Measurements from ENCODE around the gene KCNE4. TPM values are rescaled to one million over a fixed set of nuclear protein-coding genes. Genes with fewer than 3 reads are reported as not detected.
A peak's percentile ranks its signal among the peaks of the same experiment; 100 is the strongest.

The KCNE4 gene
- total RNA-seq, 2 donors from 2014 or later, result 9.6 to 13.6 TPM

GRCh38 chr2:223093436-223094241 is 41.6 kb downstream of the KCNE4 start:
- no peak for DNase-seq (ENCODE audit: low spot score)
- Histone ChIP-seq H3K36me3 (no peaks in the 10 kb centered on the region), H3K27ac (peak overlapping the region in 1 of 2 donors; percentile 13), H3K4me3 (peak overlapping the region; percentile 35), H3K4me1 (ENCODE audit: control insufficient read depth in 1 of 2, low read depth in 2 of 2) (peaks cover 3 to 12% of the 10 kb centered on the region in 2 donors), H3K27me3 (replicated peaks; ENCODE audit: insufficient read depth) (no peaks in the 10 kb centered on the region), H3K9me3 (no peaks in the 10 kb centered on the region)
- no peak for ATAC-seq (ENCODE audit: insufficient number of reproducible peaks, low FRiP score, low read depth)
- no peak for TF ChIP-seq CTCF (IDR thresholded peaks at IDR 0.05)

- no peaks in the 10 kb centered on the region for H3K9me3 ChIP-seq
- peaks cover 3 to 21% of the 10 kb centered on the region in 2 donors for H3K4me1 ChIP-seq (ENCODE audit: control insufficient read depth in 1 of 2, low read depth in 2 of 2)
- no peak for TF ChIP-seq CTCF (IDR thresholded peaks at IDR 0.05)
- no peaks in the 10 kb centered on the region for H3K27me3 ChIP-seq (replicated peaks; ENCODE audit: insufficient read depth)
- H3K36me3 ChIP-seq, result no peaks in the 10 kb centered on the region
- DNase-seq (ENCODE audit: low spot score), result no peak
- no peak for ATAC-seq (ENCODE audit: insufficient number of reproducible peaks, low FRiP score, low read depth)
- no peak overlapping the region for H3K27ac ChIP-seq
- no peak overlapping the region for H3K4me3 ChIP-seq
Observed at GRCh38 chr2:223095207-223095606, 43.2 kb downstream of the KCNE4 start.

- Histone ChIP-seq H3K27ac (no peak overlapping the region), H3K9me3 (no peaks in the 10 kb centered on the region), H3K27me3 (replicated peaks; ENCODE audit: insufficient read depth) (no peaks in the 10 kb centered on the region), H3K4me1 (ENCODE audit: control insufficient read depth in 1 of 2, low read depth in 2 of 2) (peaks cover 3 to 28% of the 10 kb centered on the region in 2 donors), H3K36me3 (no peaks in the 10 kb centered on the region), H3K4me3 (no peak overlapping the region)
- ATAC-seq (ENCODE audit: insufficient number of reproducible peaks, low FRiP score, low read depth), result no peak
- no peak for TF ChIP-seq CTCF (IDR thresholded peaks at IDR 0.05)
- no peak for DNase-seq (ENCODE audit: low spot score)
Observed at GRCh38 chr2:223096235-223096970, 44.4 kb downstream of the KCNE4 start.

- no peaks in the 10 kb centered on the region for H3K9me3 ChIP-seq
- H3K27me3 ChIP-seq (replicated peaks; ENCODE audit: insufficient read depth), result no peaks in the 10 kb centered on the region
- no peak for DNase-seq (ENCODE audit: low spot score)
- peaks cover 3 to 40% of the 10 kb centered on the region in 2 donors for H3K4me1 ChIP-seq (ENCODE audit: control insufficient read depth in 1 of 2, low read depth in 2 of 2)
- no peaks in the 10 kb centered on the region for H3K36me3 ChIP-seq
- TF ChIP-seq CTCF (IDR thresholded peaks at IDR 0.05), result no peak
- H3K27ac ChIP-seq, result no peak overlapping the region
- no peak overlapping the region for H3K4me3 ChIP-seq
- no peak for ATAC-seq (ENCODE audit: insufficient number of reproducible peaks, low FRiP score, low read depth)
Observed at GRCh38 chr2:223097888-223098383, 45.9 kb downstream of the KCNE4 start.

- Histone ChIP-seq H3K27me3 (replicated peaks; ENCODE audit: insufficient read depth) (no peaks in the 10 kb centered on the region), H3K4me1 (ENCODE audit: control insufficient read depth in 1 of 2, low read depth in 2 of 2) (peaks cover 0 to 33% of the 10 kb centered on the region in 2 donors), H3K27ac (no peak overlapping the region), H3K4me3 (no peak overlapping the region), H3K36me3 (no peaks in the 10 kb centered on the region), H3K9me3 (no peaks in the 10 kb centered on the region)
- DNase-seq (ENCODE audit: low spot score) (no peak), ATAC-seq (ENCODE audit: insufficient number of reproducible peaks, low FRiP score, low read depth) (no peak)
- no peak for TF ChIP-seq CTCF (IDR thresholded peaks at IDR 0.05)
Observed at GRCh38 chr2:223099561-223099960, 47.6 kb downstream of the KCNE4 start.

All from thoracic aorta (tissue), 2 donors.